Measurements from ENCODE around the gene FGA. TPM values are rescaled to one million over a fixed set of nuclear protein-coding genes. Genes with fewer than 3 reads are reported as not detected.

Gene FGA
- total RNA-seq, 1 donor from 2014 or later = 13.5 TPM

DNA sequence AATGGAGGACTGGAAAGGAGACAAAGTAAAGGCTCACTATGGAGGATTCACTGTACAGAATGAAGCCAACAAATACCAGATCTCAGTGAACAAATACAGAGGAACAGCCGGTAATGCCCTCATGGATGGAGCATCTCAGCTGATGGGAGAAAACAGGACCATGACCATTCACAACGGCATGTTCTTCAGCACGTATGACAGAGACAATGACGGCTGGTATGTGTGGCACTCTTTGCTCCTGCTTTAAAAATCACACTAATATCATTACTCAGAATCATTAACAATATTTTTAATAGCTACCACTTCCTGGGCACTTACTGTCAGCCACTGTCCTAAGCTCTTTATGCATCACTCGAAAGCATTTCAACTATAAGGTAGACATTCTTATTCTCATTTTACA is 21.0 kb downstream of the FGA start:
- Mint-ChIP-seq H3K4me1 (ENCODE audit: low read depth) (no peaks in the 10 kb centered on the region), H3K4me3 (ENCODE audit: low read depth) (no peak overlapping the region), H3K27ac (no peak overlapping the region), H3K27me3 (no peaks in the 10 kb centered on the region), H3K9me3 (ENCODE audit: low read depth) (peaks cover 6% of the 10 kb centered on the region), H3K36me3 (ENCODE audit: insufficient read depth) (peaks cover 4% of the 10 kb centered on the region)
- TF ChIP-seq CTCF (IDR thresholded peaks at IDR 0.05; ENCODE audit: unreplicated experiment) = no peak
- no peak for DNase-seq (ENCODE audit: low spot score, unreplicated experiment)

DNA sequence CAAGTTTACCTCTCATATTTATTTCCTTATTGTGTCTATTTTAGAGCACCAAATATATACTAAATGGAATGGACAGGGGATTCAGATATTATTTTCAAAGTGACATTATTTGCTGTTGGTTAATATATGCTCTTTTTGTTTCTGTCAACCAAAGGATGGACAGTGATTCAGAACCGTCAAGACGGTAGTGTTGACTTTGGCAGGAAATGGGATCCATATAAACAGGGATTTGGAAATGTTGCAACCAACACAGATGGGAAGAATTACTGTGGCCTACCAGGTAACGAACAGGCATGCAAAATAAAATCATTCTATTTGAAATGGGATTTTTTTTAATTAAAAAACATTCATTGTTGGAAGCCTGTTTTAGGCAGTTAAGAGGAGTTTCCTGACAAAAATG is 21.5 kb downstream of the FGA start:
- H3K4me1 Mint-ChIP-seq (ENCODE audit: low read depth) = no peaks in the 10 kb centered on the region
- DNase-seq (ENCODE audit: low spot score, unreplicated experiment) = no peak
- H3K36me3 Mint-ChIP-seq (ENCODE audit: insufficient read depth) = peaks cover 4% of the 10 kb centered on the region
- no peaks in the 10 kb centered on the region for H3K27me3 Mint-ChIP-seq
- H3K4me3 Mint-ChIP-seq (ENCODE audit: low read depth) = no peak overlapping the region
- TF ChIP-seq CTCF (IDR thresholded peaks at IDR 0.05; ENCODE audit: unreplicated experiment) = no peak
- H3K27ac Mint-ChIP-seq = no peak overlapping the region
- H3K9me3 Mint-ChIP-seq (ENCODE audit: low read depth) = peaks cover 6% of the 10 kb centered on the region

GRCh38 chr4:154566639-154567204 is 23.8 kb downstream of the FGA start:
- Mint-ChIP-seq H3K4me3 (ENCODE audit: low read depth) (no peak overlapping the region), H3K27ac (no peak overlapping the region), H3K4me1 (ENCODE audit: low read depth) (peaks cover 11% of the 10 kb centered on the region), H3K36me3 (ENCODE audit: insufficient read depth) (peaks cover 4% of the 10 kb centered on the region), H3K27me3 (no peaks in the 10 kb centered on the region), H3K9me3 (ENCODE audit: low read depth) (peaks cover 6% of the 10 kb centered on the region)
- TF ChIP-seq CTCF (IDR thresholded peaks at IDR 0.05; ENCODE audit: unreplicated experiment) = no peak
- DNase-seq (ENCODE audit: low spot score, unreplicated experiment) = no peak

GRCh38 chr4:154565704-154566103 is 24.8 kb downstream of the FGA start:
- TF ChIP-seq CTCF (IDR thresholded peaks at IDR 0.05; ENCODE audit: unreplicated experiment) = no peak
- peaks cover 4% of the 10 kb centered on the region for H3K36me3 Mint-ChIP-seq (ENCODE audit: insufficient read depth)
- no peak for DNase-seq (ENCODE audit: low spot score, unreplicated experiment)
- peaks cover 6% of the 10 kb centered on the region for H3K9me3 Mint-ChIP-seq (ENCODE audit: low read depth)
- H3K4me1 Mint-ChIP-seq (ENCODE audit: low read depth) = peaks cover 17% of the 10 kb centered on the region
- H3K4me3 Mint-ChIP-seq (ENCODE audit: low read depth) = no peak overlapping the region
- no peaks in the 10 kb centered on the region for H3K27me3 Mint-ChIP-seq
- H3K27ac Mint-ChIP-seq = no peak overlapping the region

- no peaks in the 10 kb centered on the region for H3K9me3 Mint-ChIP-seq (ENCODE audit: low read depth)
- DNase-seq (ENCODE audit: low spot score, unreplicated experiment) = no peak
- H3K36me3 Mint-ChIP-seq (ENCODE audit: insufficient read depth) = no peaks in the 10 kb centered on the region
- H3K4me1 Mint-ChIP-seq (ENCODE audit: low read depth) = peaks cover 28% of the 10 kb centered on the region
- H3K4me3 Mint-ChIP-seq (ENCODE audit: low read depth) = no peak overlapping the region
- TF ChIP-seq CTCF (IDR thresholded peaks at IDR 0.05; ENCODE audit: unreplicated experiment) = no peak
- H3K27me3 Mint-ChIP-seq = no peaks in the 10 kb centered on the region
- H3K27ac Mint-ChIP-seq = no peak overlapping the region
These were observed 26.2 kb downstream of the FGA start for GRCh38 chr4:154564311-154564710.

All from progenitor cell of endocrine pancreas (in vitro differentiated cells).